H1 (cell line): ENCODE measurements around the gene GATD1. TPM values are rescaled to one million over a fixed set of nuclear protein-coding genes. Genes with fewer than 3 reads are reported as not detected.

Experiments used
- CTCF ChIA-PET: fragments of 300-600 bp; sonication (Branson Sonifier 250); formaldehyde crosslinking; loops from one replicate; lab custom pipeline; 2021; ENCODE audit not compliant: partially characterized antibody; lab: Charles Lee
- POLR2A ChIA-PET: fragments of 300-600 bp; sonication (Branson Sonifier 250); formaldehyde crosslinking; loops from one replicate; lab custom pipeline; 2021; ENCODE audit warnings: inconsistent platforms; ENCODE audit not compliant: partially characterized antibody; lab: Charles Lee
- DNase-seq, 2 experiments: peaks; one replicate each; pipeline versions ENCODE4 v3.0.0 to v3.0.0-alpha.2; 2010 to 2022; ENCODE audit warnings: low spot score in 2 of 2, low read depth in 1 of 2, mixed read lengths in 1 of 2
- FAIRE-seq: peaks from 2 replicates; lab custom pipeline; 2011; peaks lifted over from hg19 to GRCh38; lab: Jason Lieb, UNC
- H2AFZ ChIP-seq: 2 replicates; pipeline ENCODE4 v1.8.1; 2012; ENCODE audit warnings: low read length, inconsistent platforms
- H2AK5ac ChIP-seq: 2 replicates; pipeline ENCODE4 v1.6.1; 2013; ENCODE audit warnings: low read depth, low read length
- H2BK120ac ChIP-seq: replicated peaks from 2 replicates; pipeline ENCODE3; 2013; ENCODE audit warnings: low read depth, low read length, inconsistent platforms
- H2BK12ac ChIP-seq: 2 replicates; pipeline ENCODE4 v1.6.1; 2013; ENCODE audit warnings: low read depth, low read length
- H2BK15ac ChIP-seq: 2 replicates; pipeline ENCODE4 v1.6.1; 2013; ENCODE audit warnings: low read length
- H2BK20ac ChIP-seq: 2 replicates; pipeline ENCODE4 v1.6.1; 2013; ENCODE audit warnings: low read length
- H2BK5ac ChIP-seq: 2 replicates; pipeline ENCODE4 v1.6.1; 2013; ENCODE audit warnings: low read depth, low read length
- H3K14ac ChIP-seq: 2 replicates; pipeline ENCODE4 v1.6.1; 2013; ENCODE audit warnings: inconsistent platforms; ENCODE audit not compliant: insufficient read length
- H3K18ac ChIP-seq: 2 replicates; pipeline ENCODE4 v1.6.1; 2013; ENCODE audit warnings: low read length; ENCODE audit errors: extremely low read depth
- H3K23ac ChIP-seq: 2 replicates; pipeline ENCODE4 v1.6.1; 2013; ENCODE audit warnings: inconsistent platforms; ENCODE audit not compliant: insufficient read length
- H3K23me2 ChIP-seq: 2 replicates; pipeline ENCODE4 v1.6.1; 2013; ENCODE audit warnings: low read depth, low read length
- H3K27ac ChIP-seq: 2 replicates; pipeline ENCODE4 v1.6.1; 2011; ENCODE audit warnings: low read depth, low read length, inconsistent platforms
- H3K27me3 ChIP-seq, 4 experiments: replicated peaks in 1 of 4; 1 replicate in 1 of 4; 2 replicates in 3 of 4; pipeline versions ENCODE4 v1.6.1 to v1.8.1; 2011 to 2013; ENCODE audit warnings: low read length in 3 of 4, mild to moderate bottlenecking in 3 of 4, inconsistent platforms in 2 of 4, mixed read lengths in 2 of 4, moderate library complexity in 1 of 4; ENCODE audit not compliant: control insufficient read depth in 3 of 4, insufficient read depth in 3 of 4; ENCODE audit errors: extremely low read depth in 1 of 4
- H3K36me3 ChIP-seq, 4 experiments: 2 replicates each; pipeline versions ENCODE4 v1.6.1 to v1.8.1; 2011 to 2013; ENCODE audit warnings: mild to moderate bottlenecking in 4 of 4, low read length in 3 of 4, moderate library complexity in 2 of 4, control low read depth in 1 of 4, inconsistent platforms in 1 of 4; ENCODE audit not compliant: insufficient read depth in 4 of 4, control insufficient read depth in 2 of 4
- H3K4ac ChIP-seq: replicated peaks from 2 replicates; pipeline ENCODE3; 2013; ENCODE audit warnings: low read length, low read depth, mixed read lengths, inconsistent platforms; ENCODE audit not compliant: insufficient read length
- H3K4me1 ChIP-seq, 4 experiments: replicated peaks in 1 of 4; 1 replicate in 1 of 4; 2 replicates in 3 of 4; pipeline versions ENCODE4 v1.6.1 to v1.8.1; 2011 to 2013; ENCODE audit warnings: low read length in 3 of 4, inconsistent platforms in 2 of 4, mixed read lengths in 1 of 4; ENCODE audit not compliant: insufficient read depth in 4 of 4, control insufficient read depth in 3 of 4
- H3K4me2 ChIP-seq, 2 experiments: 2 replicates each; pipeline versions ENCODE4 v1.6.1 to v1.8.1; 2011 to 2013; ENCODE audit warnings: low read depth in 2 of 2, low read length in 2 of 2, control low read depth in 1 of 2, inconsistent platforms in 1 of 2, mild to moderate bottlenecking in 1 of 2; ENCODE audit not compliant: insufficient read depth in 1 of 2
- H3K4me3 ChIP-seq, 4 experiments: fragments of 200-600, 300-600 bp in 1 of 4; sonication (generic), shearing (Covaris generic), sonication (Bioruptor Twin) in 1 of 4; 2 replicates each; pipeline versions ENCODE4 v1.5.1 to v1.8.1; 2011 to 2016; ENCODE audit warnings: low read length in 4 of 4, low read depth in 3 of 4, control low read depth in 2 of 4, inconsistent platforms in 2 of 4, mild to moderate bottlenecking in 2 of 4, mixed read lengths in 1 of 4, moderate library complexity in 1 of 4; ENCODE audit not compliant: insufficient read depth in 2 of 4; ENCODE audit errors: extremely low read depth in 1 of 4
- H3K56ac ChIP-seq: replicated peaks from 2 replicates; pipeline ENCODE3; 2013; ENCODE audit warnings: low read depth, mild to moderate bottlenecking, mixed read lengths, low read length, inconsistent platforms; ENCODE audit not compliant: insufficient read length
- H3K79me1 ChIP-seq: 2 replicates; pipeline ENCODE4 v1.6.1; 2013; ENCODE audit warnings: low read depth, low read length, control low read depth
- H3K79me2 ChIP-seq, 2 experiments: 2 replicates each; pipeline versions ENCODE4 v1.6.1 to v1.8.1; 2012 to 2013; ENCODE audit warnings: low read length in 2 of 2, mild to moderate bottlenecking in 2 of 2, inconsistent platforms in 1 of 2; ENCODE audit not compliant: insufficient read depth in 2 of 2, control insufficient read depth in 1 of 2
- H3K9ac ChIP-seq, 4 experiments: replicated peaks in 1 of 4; 1 replicate in 1 of 4; 2 replicates in 3 of 4; pipeline versions ENCODE4 v1.6.1 to v1.8.1; 2011 to 2013; ENCODE audit warnings: low read depth in 3 of 4, low read length in 3 of 4, control low read depth in 2 of 4, mild to moderate bottlenecking in 2 of 4, moderate library complexity in 2 of 4, inconsistent platforms in 1 of 4; ENCODE audit errors: extremely low read depth in 1 of 4
- H3K9me3 ChIP-seq, 2 experiments: 2 replicates each; pipeline versions ENCODE4 v1.6.1 to v1.8.1; 2012 to 2013; ENCODE audit warnings: mild to moderate bottlenecking in 2 of 2, moderate library complexity in 2 of 2, control low read depth in 1 of 2, inconsistent platforms in 1 of 2, low read depth in 1 of 2, low read length in 1 of 2, mixed read lengths in 1 of 2; ENCODE audit not compliant: insufficient read depth in 2 of 2
- H4K20me1 ChIP-seq, 2 experiments: replicated peaks in 1 of 2; 2 replicates each; pipeline versions ENCODE3 to v1.8.1; 2011 to 2013; ENCODE audit warnings: inconsistent platforms in 2 of 2, low read length in 2 of 2, mild to moderate bottlenecking in 1 of 2; ENCODE audit not compliant: insufficient read depth in 2 of 2, control insufficient read depth in 1 of 2
- H4K5ac ChIP-seq: 2 replicates; pipeline ENCODE4 v1.6.1; 2013; ENCODE audit warnings: low read length, low read depth, mixed read lengths, inconsistent platforms; ENCODE audit not compliant: insufficient read length
- H4K8ac ChIP-seq: 2 replicates; pipeline ENCODE4 v1.8.0; 2013; ENCODE audit warnings: mild to moderate bottlenecking, moderate library complexity, low read length, inconsistent platforms; ENCODE audit not compliant: insufficient read depth; ENCODE audit errors: extremely low read depth
- H4K91ac ChIP-seq: replicated peaks from 2 replicates; pipeline ENCODE3; 2013; ENCODE audit warnings: low read length, mixed read lengths, inconsistent platforms; ENCODE audit not compliant: insufficient read length
- ASH2L ChIP-seq: fragments of 200-600, 300-600 bp; sonication (generic); IDR thresholded peaks from one replicate; pipeline ENCODE4 v1.7.1; 2017; ENCODE audit warnings: low read length
- ATF2 ChIP-seq: IDR thresholded peaks from 2 replicates; pipeline ENCODE4 v1.6.1; 2012; ENCODE audit warnings: low read length, inconsistent platforms
- BRCA1 ChIP-seq: IDR thresholded peaks from 2 replicates; pipeline ENCODE4 v1.6.1; 2012; ENCODE audit warnings: low read depth, low read length, improper control_type of control experiment
- CBX8 ChIP-seq: fragments of 300-800, 300-1000 bp; sonication (generic); IDR thresholded peaks from 2 replicates; pipeline ENCODE4 v1.7.1; 2016; ENCODE audit warnings: low read depth, low read length, borderline replicate concordance
- CEBPB ChIP-seq: IDR thresholded peaks from 2 replicates; pipeline ENCODE4 v1.6.1; 2012; ENCODE audit warnings: low read depth, low read length
- CHD2 ChIP-seq: IDR thresholded peaks from 2 replicates; pipeline ENCODE4 v1.6.1; 2012; ENCODE audit warnings: low read length, improper control_type of control experiment
- FOSL1 ChIP-seq: IDR thresholded peaks from 2 replicates; pipeline ENCODE4 v1.6.1; 2011; ENCODE audit warnings: mild to moderate bottlenecking, low read depth, low read length, moderate library complexity; ENCODE audit not compliant: insufficient read depth
- MAFK ChIP-seq: IDR thresholded peaks from 2 replicates; pipeline ENCODE4 v1.6.1; 2012; ENCODE audit warnings: low read depth, mild to moderate bottlenecking, improper control_type of control experiment, low read length
- PHF8 ChIP-seq: fragments of 200-600 bp; sonication (generic); conservative IDR thresholded peaks from 2 replicates; pipeline ENCODE4 v1.7.1; 2012; ENCODE audit warnings: low read depth, mild to moderate bottlenecking, inconsistent platforms, low read length, moderate library complexity
- RXRA ChIP-seq: IDR thresholded peaks from 2 replicates; pipeline ENCODE4 v1.6.1; 2011; ENCODE audit warnings: low read depth, mild to moderate bottlenecking, low read length, moderate library complexity; ENCODE audit not compliant: insufficient read depth
- SP2 ChIP-seq: IDR thresholded peaks from 2 replicates; pipeline ENCODE4 v1.6.1; 2012; ENCODE audit warnings: mild to moderate bottlenecking, low read length, inconsistent platforms
- SP4 ChIP-seq: IDR thresholded peaks from 2 replicates; pipeline ENCODE4 v1.6.1; 2012; ENCODE audit warnings: low read length, inconsistent platforms
- TAF1 ChIP-seq: IDR thresholded peaks from 2 replicates; pipeline ENCODE4 v1.6.1; 2011; ENCODE audit warnings: mild to moderate bottlenecking, low read depth, low read length
- TBP ChIP-seq: IDR thresholded peaks from 2 replicates; pipeline ENCODE4 v1.6.1; 2011; ENCODE audit warnings: low read depth, low read length, improper control_type of control experiment
- WGBS, 2 experiments: shearing (Covaris generic) in 1 of 2; methylation state at CpG; one replicate each; pipeline versions ENCODE4 v1.1.6 to v1.1.7; 2013 to 2015; ENCODE audit warnings: low lambda C conversion rate in 2 of 2, mixed read lengths in 2 of 2, inconsistent platforms in 1 of 2, low coverage in 1 of 2, missing lambda C conversion rate in 1 of 2; ENCODE audit not compliant: insufficient replicate concordance in 2 of 2, insufficient coverage in 1 of 2, insufficient read length in 1 of 2; ENCODE audit errors: extremely low coverage in 1 of 2, missing lambda C conversion rate in 1 of 2; 5-methylcytosine and 5-hydroxymethylcytosine counted together
- polyA plus RNA-seq, 7 experiments: library from polyadenylated mRNA; depleted of rRNA in 3 of 7; stranded (reverse) in 5 of 7; unstranded in 2 of 7; fragments of >200 nt in 5 of 7; fragments of 200-250 nt in 2 of 7; gene quantifications; 1 replicate in 5 of 7; 2 replicates in 1 of 7; 4 replicates in 1 of 7; pipeline versions ENCODE4 v1.2.1 to v1.2.3, GENCODE V29; 2011 to 2013; ENCODE audit warnings: missing spikeins in 2 of 7, mixed read lengths in 2 of 7
- total RNA-seq: library from RNA; stranded (reverse); fragmentation: NEBNext Ultra II Directional; extraction: Animal tissue kit (Norgen Biotek cat#: 25700); gene quantifications from 2 replicates; pipeline ENCODE4 v1.2.1, GENCODE V29; 2021

Gene GATD1
- total and polyA plus RNA-seq, 2 of the 8 experiments (the other 6 are each of a cell fraction or from before 2014, with no cell fraction given), result 47.5 to 54.8 TPM

- H3K9ac ChIP-seq, result no peak overlapping the region
- no peaks in the 10 kb centered on the region for H3K27me3 ChIP-seq
- H3K9me3 ChIP-seq, result no peaks in the 10 kb centered on the region
- H2AK5ac ChIP-seq, result no peak overlapping the region
- H2BK120ac ChIP-seq, result no peak overlapping the region
- H3K4me3 ChIP-seq, result no peak overlapping the region
- no peak overlapping the region for H2BK5ac ChIP-seq
- H3K4me1 ChIP-seq, result peaks cover 4 to 34% (median 24%) of the 10 kb centered on the region in 4 experiments
- FAIRE-seq, result no peak
- no peak overlapping the region for H2BK12ac ChIP-seq
- no peak overlapping the region for H4K8ac ChIP-seq
- H4K20me1 ChIP-seq, result peaks cover 2 to 12% of the 10 kb centered on the region in 2 experiments
- peaks cover 7% of the 10 kb centered on the region for H3K23me2 ChIP-seq
- no peak overlapping the region for H2BK15ac ChIP-seq
- H2AFZ ChIP-seq, result no peak overlapping the region
- no peak overlapping the region for H3K4ac ChIP-seq
- H3K36me3 ChIP-seq, result peaks cover 0 to 12% (median 0%) of the 10 kb centered on the region in 4 experiments; a peak in 3 of 8 replicates
- WGBS, 2 experiments, result 82% methylated on average over 7 of the region's 7 CpGs; no CpG with 5 or more reads in 1 of the 2 experiments
- no peak overlapping the region for H2BK20ac ChIP-seq
- H3K18ac ChIP-seq, result no peak overlapping the region
- no peak for DNase-seq
- no peak overlapping the region for H4K5ac ChIP-seq
- H3K79me2 ChIP-seq, result peaks cover 0 to 5% of the 10 kb centered on the region in 2 experiments; a peak in 1 of 4 replicates
- H3K14ac ChIP-seq, result no peak overlapping the region
- H3K79me1 ChIP-seq, result 0 out of 2 replicates have a peak, but pooled peaks cover 7% of the 10 kb centered on the region
- no peak overlapping the region for H3K4me2 ChIP-seq
- no peak overlapping the region for H3K56ac ChIP-seq
- no peak overlapping the region for H3K27ac ChIP-seq
- ChIA-PET CTCF (interaction anchor here (1.0 to 2.2 kb wide), 2 partner anchors 10 to 18 kb away, joined by 3 to 10 read pairs; no protein-coding TSS in a partner anchor), POLR2A (interaction anchor here (0.6 to 53.0 kb wide), 2 partner anchors 11 to 37 kb away, joined by 3 to 1917 read pairs; partner anchors contain the start of genes CD151, CRACR2B, PNPLA2 and POLR2L)
- no peak overlapping the region for H3K23ac ChIP-seq
- no peak overlapping the region for H4K91ac ChIP-seq
- TF ChIP-seq RXRA (no peak), CBX8 (no peak), SP2 (no peak), BRCA1 (no peak), FOSL1 (no peak), TAF1 (no peak), ATF2 (no peak), CHD2 (no peak), SP4 (no peak), TBP (no peak), MAFK (no peak), PHF8 (no peak), ASH2L (no peak), CEBPB (no peak)
Observed at GRCh38 chr11:793556-793955, 16.3 kb upstream of the GATD1 start.
